ENCODE results near the gene EXO5. TPM values are rescaled to one million over a fixed set of nuclear protein-coding genes. Genes with fewer than 3 reads are reported as not detected.

Gene EXO5
- total RNA-seq, 1 donor, result 8.2 TPM

DNA sequence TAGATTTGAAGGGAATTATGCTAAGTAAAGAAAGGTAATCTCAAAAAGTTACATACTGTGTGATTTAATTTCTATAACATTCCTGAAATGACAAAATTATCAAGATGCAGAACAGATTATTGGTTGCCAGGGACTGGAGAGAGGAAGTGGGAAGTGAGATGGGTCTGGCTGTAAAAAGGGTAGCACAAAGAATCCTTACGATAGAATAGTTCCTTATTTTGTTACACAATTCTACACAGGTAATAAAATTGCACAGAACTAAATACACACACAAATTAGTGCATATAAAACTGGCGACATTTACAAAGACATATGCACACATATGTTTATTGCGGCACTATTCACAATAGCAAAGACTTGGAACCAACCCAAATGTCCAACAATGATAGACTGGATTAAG is 56.3 kb downstream of the EXO5 start:
- TF ChIP-seq, protein P1, sequence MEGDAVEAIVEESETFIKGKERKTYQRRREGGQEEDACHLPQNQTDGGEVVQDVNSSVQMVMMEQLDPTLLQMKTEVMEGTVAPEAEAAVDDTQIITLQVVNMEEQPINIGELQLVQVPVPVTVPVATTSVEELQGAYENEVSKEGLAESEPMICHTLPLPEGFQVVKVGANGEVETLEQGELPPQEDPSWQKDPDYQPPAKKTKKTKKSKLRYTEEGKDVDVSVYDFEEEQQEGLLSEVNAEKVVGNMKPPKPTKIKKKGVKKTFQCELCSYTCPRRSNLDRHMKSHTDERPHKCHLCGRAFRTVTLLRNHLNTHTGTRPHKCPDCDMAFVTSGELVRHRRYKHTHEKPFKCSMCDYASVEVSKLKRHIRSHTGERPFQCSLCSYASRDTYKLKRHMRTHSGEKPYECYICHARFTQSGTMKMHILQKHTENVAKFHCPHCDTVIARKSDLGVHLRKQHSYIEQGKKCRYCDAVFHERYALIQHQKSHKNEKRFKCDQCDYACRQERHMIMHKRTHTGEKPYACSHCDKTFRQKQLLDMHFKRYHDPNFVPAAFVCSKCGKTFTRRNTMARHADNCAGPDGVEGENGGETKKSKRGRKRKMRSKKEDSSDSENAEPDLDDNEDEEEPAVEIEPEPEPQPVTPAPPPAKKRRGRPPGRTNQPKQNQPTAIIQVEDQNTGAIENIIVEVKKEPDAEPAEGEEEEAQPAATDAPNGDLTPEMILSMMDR (IDR thresholded peaks at IDR 0.05; ENCODE audit: insufficient read depth, low read depth, low read length), result no peak

More for the DNA sequence above, 56.3 kb downstream of the EXO5 start:
- no peak overlapping the region for H3K4me3 ChIP-seq (ENCODE audit: low read depth, low read length)
- no peak for DNase-seq (ENCODE audit: low read depth)

Small RNA genes lying within 50 kb of the gene (small RNA-seq; reads per million reads assigned to genes)
- not detected for gene AL356379.1

Other genes with a start within 250 kb of the EXO5 start
- gene COL9A2, start 191.5 kb upstream of the EXO5 start, total RNA-seq, result 0.86 and 1.3 TPM in 2 replicates
- gene SMAP2, start 135.0 kb upstream of the EXO5 start, total RNA-seq, result 15.8 and 19.4 TPM in 2 replicates
- 3.9 and 5.8 TPM in 2 replicates for gene ZFP69B, start 58.3 kb upstream of the EXO5 start, total RNA-seq
- gene ZFP69, start 31.5 kb upstream of the EXO5 start, total RNA-seq, result 4.5 and 4.7 TPM in 2 replicates
- 2.9 and 3.5 TPM in 2 replicates for gene ZNF684, start 22.9 kb downstream of the EXO5 start, total RNA-seq
- 0.32 and 0.86 TPM in 2 replicates for gene RIMS3, start 156.9 kb downstream of the EXO5 start, total RNA-seq
- 19.0 TPM in 2 replicates for gene NFYC, start 182.9 kb downstream of the EXO5 start, total RNA-seq